ENCODE results near the gene ZBTB17.
"Not testable (repeated sequence)": the region's sequence is repeated elsewhere in the genome, so short reads cannot be mapped to it uniquely, and the experiment has no call there.

The ZBTB17 gene

DNA sequence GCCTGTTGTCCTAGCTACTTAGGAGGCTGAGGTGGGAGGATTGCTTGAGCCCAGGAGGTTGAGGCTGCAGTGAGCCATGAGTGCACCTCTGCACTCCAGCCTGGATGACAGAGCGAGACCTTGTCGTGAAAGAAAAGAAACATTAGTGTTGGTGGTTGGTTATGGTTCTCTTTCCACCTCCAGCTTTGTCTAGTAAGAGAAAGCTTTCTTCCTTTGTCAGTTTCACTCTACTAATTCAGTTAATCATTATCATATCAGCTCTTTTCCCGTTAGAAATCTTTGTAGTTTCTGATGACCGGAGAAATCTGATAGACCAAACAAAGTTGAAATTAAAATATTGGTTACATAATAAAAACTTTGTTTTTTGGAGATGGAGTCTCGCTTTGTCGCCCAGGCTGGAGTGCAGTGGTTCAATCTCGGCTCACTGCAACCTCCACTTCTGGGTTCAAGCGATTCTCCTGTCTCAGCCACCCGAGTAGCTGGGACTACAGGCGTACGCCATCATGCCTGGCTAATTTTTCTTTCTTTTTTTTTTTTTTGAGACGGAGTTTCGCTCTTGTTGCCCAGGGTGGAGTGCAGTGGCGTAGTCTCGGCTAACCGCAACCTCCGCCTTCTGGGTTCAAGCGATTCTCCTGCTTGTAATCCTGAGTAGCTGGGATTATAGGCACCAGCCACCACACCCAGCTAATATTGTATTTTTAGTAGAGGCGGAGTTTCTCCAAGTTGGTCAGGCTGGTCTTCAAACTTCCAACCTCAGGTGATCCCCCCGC is 78.9 kb downstream of the ZBTB17 start:
- DNase-seq (ENCODE audit: low read depth in 2 of 2): not testable (repeated sequence)

GRCh38 chr1:15895233-15895632 is 80.7 kb downstream of the ZBTB17 start:
- no peak for DNase-seq (ENCODE audit: low read depth in 2 of 2)

DNA sequence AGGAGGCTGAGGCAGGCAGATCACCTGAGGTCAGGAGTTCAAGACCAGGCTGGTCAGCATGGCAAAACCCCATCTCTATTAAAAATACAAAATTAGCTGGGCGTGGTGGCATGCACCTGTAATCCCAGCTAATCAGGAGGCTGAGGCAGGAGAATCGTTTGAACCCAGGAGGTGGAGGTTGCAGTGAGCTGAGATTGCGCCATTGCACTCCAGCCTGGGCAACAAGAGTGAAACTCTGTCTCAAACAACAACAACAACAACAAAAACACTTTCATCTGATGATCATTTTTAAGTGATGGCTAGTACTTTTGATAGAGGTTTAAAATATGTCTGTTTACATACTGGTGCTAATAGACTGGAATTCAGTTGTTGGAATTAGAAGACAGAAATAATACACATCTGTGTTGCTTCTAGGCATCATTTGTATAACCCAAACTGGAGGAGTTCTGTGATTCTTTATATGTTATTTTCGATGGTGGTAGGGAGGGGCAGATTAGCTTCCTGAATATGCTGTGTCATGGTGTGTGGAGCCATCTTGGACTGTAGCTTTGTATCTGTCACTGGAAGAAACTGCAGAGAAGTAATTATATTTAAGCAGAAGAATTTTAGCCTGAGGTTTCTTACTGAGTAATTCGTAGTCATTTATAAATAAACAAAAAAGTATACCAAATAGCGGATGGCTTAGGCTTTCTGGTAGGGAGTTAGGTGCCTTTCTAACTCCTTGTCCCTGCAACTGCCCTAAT is 82.9 kb downstream of the ZBTB17 start:
- not testable (repeated sequence) for DNase-seq (ENCODE audit: low read depth in 2 of 2)

All from stimulated activated CD8-positive, alpha-beta memory T cell treated with anti-CD3 and anti-CD28 coated beads, Interleukin-15, amount 100 ng/mL, for 48 hours (primary cell).